ENCODE results near the gene SPOUT1.
A peak's percentile ranks its signal among the peaks of the same experiment; 100 is the strongest.

Gene SPOUT1

GRCh38 chr9:128821584-128822406 lies 7.8 kb downstream of the SPOUT1 start:
- DNase-seq (ENCODE audit: low read depth), result no peak
- peak; percentile 3 for TF ChIP-seq POLR2A (IDR thresholded peaks at IDR 0.05; ENCODE audit: extremely low read depth, insufficient read length)
- TF ChIP-seq MAX (IDR thresholded peaks at IDR 0.05; ENCODE audit: low read depth, low read length), result no peak
- TF ChIP-seq MYC (IDR thresholded peaks at IDR 0.05; ENCODE audit: low read depth, low read length), result no peak
- H3K4me3 ChIP-seq (ENCODE audit: low read depth, low read length), result no peak overlapping the region

GRCh38 chr9:128820665-128821583 lies 8.7 kb downstream of the SPOUT1 start:
- no peak overlapping the region for H3K4me3 ChIP-seq (ENCODE audit: low read depth, low read length)
- TF ChIP-seq MAX (IDR thresholded peaks at IDR 0.05; ENCODE audit: low read depth, low read length) (no peak), POLR2A (IDR thresholded peaks at IDR 0.05; ENCODE audit: extremely low read depth, insufficient read length) (no peak), CTCF (IDR thresholded peaks at IDR 0.05; ENCODE audit: low read depth, low read length) (no peak), MYC (IDR thresholded peaks at IDR 0.05; ENCODE audit: low read depth, low read length) (no peak)

GRCh38 chr9:128819716-128820664 lies 9.6 kb downstream of the SPOUT1 start:
- H3K4me3 ChIP-seq (ENCODE audit: low read depth, low read length), result peak overlapping the region; percentile 60
- no peak for DNase-seq (ENCODE audit: low read depth)
- TF ChIP-seq MAX (IDR thresholded peaks at IDR 0.05; ENCODE audit: low read depth, low read length) (no peak), MYC (IDR thresholded peaks at IDR 0.05; ENCODE audit: low read depth, low read length) (no peak), POLR2A (IDR thresholded peaks at IDR 0.05; ENCODE audit: extremely low read depth, insufficient read length) (no peak)

More at GRCh38 chr9:128820665-128821583, 8.7 kb downstream of the SPOUT1 start:
- DNase-seq (ENCODE audit: low read depth), result no peak

- no peak for TF ChIP-seq CTCF (IDR thresholded peaks at IDR 0.05; ENCODE audit: low read depth, low read length)
- no peak for TF ChIP-seq POLR2A (IDR thresholded peaks at IDR 0.05; ENCODE audit: extremely low read depth, insufficient read length)
- TF ChIP-seq MAX (IDR thresholded peaks at IDR 0.05; ENCODE audit: low read depth, low read length), result peak; percentile 58; the same call in 1 of the 2 replicates
- TF ChIP-seq MYC (IDR thresholded peaks at IDR 0.05; ENCODE audit: low read depth, low read length), result peak; percentile 81
- peak; percentile 72 for DNase-seq (ENCODE audit: low read depth)
- H3K4me3 ChIP-seq (ENCODE audit: low read depth, low read length), result peak overlapping the region; percentile 60
These were observed 10.5 kb downstream of the SPOUT1 start for GRCh38 chr9:128818839-128819715.

GRCh38 chr9:128818099-128818838 lies 11.3 kb downstream of the SPOUT1 start, which contains the start of gene ENDOG:
ENDOG (plus strand) TSS chr9:128818500; CDS start chr9:128818685, 185 bp downstream.
- TF ChIP-seq POLR2A (IDR thresholded peaks at IDR 0.05; ENCODE audit: extremely low read depth, insufficient read length) (peak; percentile 87), MAX (IDR thresholded peaks at IDR 0.05; ENCODE audit: low read depth, low read length) (no peak), MYC (IDR thresholded peaks at IDR 0.05; ENCODE audit: low read depth, low read length) (peak; percentile 30; the same call in 1 of the 2 replicates), CTCF (IDR thresholded peaks at IDR 0.05; ENCODE audit: low read depth, low read length) (peak; percentile 87)
- H3K4me3 ChIP-seq (ENCODE audit: low read depth, low read length), result peak within 1 kb of the TSS; percentile 60
- peak; percentile 97 for DNase-seq (ENCODE audit: low read depth)

Data from NB4 (cell line).